ENCODE measurements around the gene FRMD4A.

DNA sequence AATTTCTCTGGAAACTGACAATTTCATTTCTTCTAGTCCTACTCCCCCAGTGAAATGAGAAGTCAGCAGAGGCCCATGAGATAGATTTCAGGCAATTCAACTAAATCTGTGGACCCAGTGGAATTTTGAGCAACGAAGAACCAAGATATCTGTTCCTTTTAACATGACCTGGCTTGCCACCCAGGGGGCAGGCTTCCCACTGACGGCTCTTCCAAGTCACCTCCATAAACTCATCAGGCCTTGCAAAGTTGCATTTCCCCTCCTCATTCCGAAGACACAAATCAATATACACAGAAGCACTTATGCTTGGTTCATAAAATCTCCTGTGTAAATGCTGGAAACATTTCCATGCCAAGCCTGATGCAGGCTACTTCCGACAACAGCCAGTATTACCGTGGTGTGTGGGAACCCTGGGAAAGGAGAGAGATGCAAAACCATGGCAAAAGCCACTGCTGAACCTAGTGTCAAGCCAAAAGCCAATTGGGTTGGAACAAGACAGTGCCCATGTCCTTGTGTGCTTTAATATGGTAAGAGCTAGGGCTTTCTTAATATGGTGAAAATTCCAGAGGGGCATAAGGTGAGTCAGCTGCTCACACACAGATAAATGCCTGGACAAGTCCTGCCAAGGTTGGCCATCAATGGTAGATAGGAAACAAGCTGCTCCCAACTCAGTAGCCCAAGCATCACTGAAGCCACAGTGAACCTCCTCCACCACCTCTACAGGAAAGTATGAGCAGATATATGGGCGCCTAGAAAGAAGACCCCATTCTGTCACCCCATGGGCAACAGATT, 1.6 kb downstream of the FRMD4A start:
- TF ChIP-seq TCF12 (IDR thresholded peaks at IDR 0.05; ENCODE audit: low read depth) (no peak), TEAD4 (IDR thresholded peaks at IDR 0.05) (no peak), ZBTB7A (IDR thresholded peaks at IDR 0.05; ENCODE audit: low read depth) (no peak), CEBPB (IDR thresholded peaks at IDR 0.05) (no peak), TAF1 (IDR thresholded peaks at IDR 0.05; ENCODE audit: low read depth) (no peak), EGR1 (IDR thresholded peaks at IDR 0.05) (no peak), RAD21 (IDR thresholded peaks at IDR 0.05; ENCODE audit: low read depth) (no peak), EP300 (IDR thresholded peaks at IDR 0.05; ENCODE audit: borderline replicate concordance) (no peak)
- TF ChIP-seq, protein P1, sequence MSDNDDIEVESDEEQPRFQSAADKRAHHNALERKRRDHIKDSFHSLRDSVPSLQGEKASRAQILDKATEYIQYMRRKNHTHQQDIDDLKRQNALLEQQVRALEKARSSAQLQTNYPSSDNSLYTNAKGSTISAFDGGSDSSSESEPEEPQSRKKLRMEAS (IDR thresholded peaks at IDR 0.05), result no peak

Data from Ishikawa (cell line).